Endodermal cell (in vitro differentiated cells): ENCODE measurements around the gene SUPT20HL1. TPM values are rescaled to one million over a fixed set of nuclear protein-coding genes. Genes with fewer than 3 reads are reported as not detected.
"Not testable (repeated sequence)": the region's sequence is repeated elsewhere in the genome, so short reads cannot be mapped to it uniquely, and the experiment has no call there.

Source experiments
- DNase-seq: peaks from one replicate; pipeline ENCODE4 v3.0.0-alpha.2; 2017
- H3K27ac ChIP-seq: 2 replicates; pipeline ENCODE4 v1.5.1; 2013; ENCODE audit warnings: mild to moderate bottlenecking, low read depth, low read length, moderate library complexity
- H3K27me3 ChIP-seq: 2 replicates; pipeline ENCODE4 v1.6.1; 2013; ENCODE audit warnings: mild to moderate bottlenecking, low read length, moderate library complexity; ENCODE audit not compliant: insufficient read depth, control insufficient read depth, poor library complexity, severe bottlenecking
- H3K36me3 ChIP-seq: 2 replicates; pipeline ENCODE4 v1.7.0; 2013; ENCODE audit warnings: mild to moderate bottlenecking, low read length, moderate library complexity; ENCODE audit not compliant: control insufficient read depth, insufficient read depth
- H3K4me1 ChIP-seq: one replicate; pipeline ENCODE4 v1.7.0; 2013; ENCODE audit warnings: low read length; ENCODE audit not compliant: control insufficient read depth, insufficient read depth
- H3K4me3 ChIP-seq: 2 replicates; pipeline ENCODE4 v1.5.1; 2013; ENCODE audit warnings: mild to moderate bottlenecking, low read length, moderate library complexity
- H3K9ac ChIP-seq: 2 replicates; pipeline ENCODE4 v1.6.1; 2013; ENCODE audit warnings: mild to moderate bottlenecking, low read length, moderate library complexity; ENCODE audit not compliant: poor library complexity, severe bottlenecking; ENCODE audit errors: extremely low read depth
- H3K9me3 ChIP-seq: 2 replicates; pipeline ENCODE4 v1.6.1; 2013; ENCODE audit warnings: mild to moderate bottlenecking, low read length, moderate library complexity; ENCODE audit not compliant: control insufficient read depth
- H3K27ac Mint-ChIP-seq: 2 replicates; pipeline ENCODE4 v1.8.0; 2020; ENCODE audit warnings: mixed read lengths
- H3K27me3 Mint-ChIP-seq: 2 replicates; pipeline ENCODE4 v1.8.0; 2021; ENCODE audit warnings: mild to moderate bottlenecking, mixed read lengths; ENCODE audit not compliant: insufficient read depth
- H3K36me3 Mint-ChIP-seq: 2 replicates; pipeline ENCODE4 v1.8.0; 2020; ENCODE audit warnings: low read depth, mixed read lengths
- H3K4me1 Mint-ChIP-seq: 2 replicates; pipeline ENCODE4 v1.8.0; 2020; ENCODE audit warnings: mixed read lengths
- H3K4me3 Mint-ChIP-seq: 2 replicates; pipeline ENCODE4 v1.8.0; 2020; ENCODE audit warnings: mild to moderate bottlenecking, moderate library complexity, mixed read lengths
- H3K9me3 Mint-ChIP-seq: 2 replicates; pipeline ENCODE4 v1.8.0; 2020; ENCODE audit warnings: mild to moderate bottlenecking, mixed read lengths
- CTCF ChIP-seq: fragments of 200-600 bp; sonication (generic); conservative IDR thresholded peaks from 2 replicates; pipeline ENCODE4 v1.5.0; 2021; ENCODE audit warnings: antibody characterized with exemption, mild to moderate bottlenecking
- WGBS, 2 experiments: methylation state at CpG; one replicate each; pipeline versions ENCODE4 v1.1.5 to v1.1.7; 2013; ENCODE audit warnings: missing lambda C conversion rate in 2 of 2, mixed read lengths in 1 of 2; ENCODE audit not compliant: insufficient coverage in 1 of 2, insufficient read length in 1 of 2; 5-methylcytosine and 5-hydroxymethylcytosine counted together
- total RNA-seq, 2 donors: library from RNA; stranded (reverse); fragmentation: NEBNext Ultra II Directional in 1 of 2; extraction: Animal tissue kit (Norgen Biotek cat#: 25700) in 1 of 2; gene quantifications; 2 replicates in 1 of 2; 3 replicates in 1 of 2; pipeline ENCODE4 v1.2.1, GENCODE V29; 2021

Gene SUPT20HL1
- total RNA-seq, 2 donors from 2014 or later = 0.09 TPM; not detected in 1

DNA sequence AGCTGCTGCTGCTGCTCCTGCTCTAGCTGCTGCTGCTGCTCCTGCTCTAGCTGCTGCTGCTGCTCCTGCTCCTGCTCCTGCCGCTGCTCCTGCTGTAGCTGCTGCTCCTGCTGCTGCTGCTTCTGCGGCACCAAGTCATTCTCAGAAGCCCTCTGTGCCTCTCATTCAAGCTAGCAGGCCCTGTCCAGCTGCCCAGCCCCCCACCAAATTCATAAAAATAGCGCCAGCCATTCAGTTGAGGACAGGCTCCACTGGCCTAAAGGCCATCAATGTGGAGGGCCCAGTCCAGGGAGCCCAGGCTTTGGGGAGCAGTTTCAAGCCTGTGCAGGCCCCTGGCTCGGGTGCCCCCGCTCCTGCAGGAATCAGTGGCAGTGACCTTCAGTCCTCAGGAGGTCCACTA is 3.9 kb downstream of the SUPT20HL1 start:
- no peak for DNase-seq
- Mint-ChIP-seq H3K36me3 (no peaks in the 10 kb centered on the region), H3K27me3 (peaks cover 10% of the 10 kb centered on the region), H3K9me3 (no peaks in the 10 kb centered on the region), H3K27ac (no peak overlapping the region), H3K4me3 (no peak overlapping the region), H3K4me1 (peaks cover 4% of the 10 kb centered on the region)
- Histone ChIP-seq H3K36me3 (no peaks in the 10 kb centered on the region), H3K4me3 (no peak overlapping the region), H3K27ac (no peak overlapping the region), H3K9me3 (no peaks in the 10 kb centered on the region), H3K9ac (no peak overlapping the region), H3K4me1 (no peaks in the 10 kb centered on the region), H3K27me3 (no peaks in the 10 kb centered on the region)
- WGBS, 2 experiments = 57 to 97% methylated on average over 1 to 4 of the region's 5 CpGs
- no peak for TF ChIP-seq CTCF

- no peaks in the 10 kb centered on the region for H3K36me3 Mint-ChIP-seq
- no peak overlapping the region for H3K4me3 ChIP-seq
- no peak overlapping the region for H3K9ac ChIP-seq
- no peak overlapping the region for H3K4me3 Mint-ChIP-seq
- H3K27ac Mint-ChIP-seq = no peak overlapping the region
- H3K27ac ChIP-seq = no peak overlapping the region
- H3K4me1 ChIP-seq = no peaks in the 10 kb centered on the region
- H3K27me3 ChIP-seq = peaks cover under 1% of the 10 kb centered on the region
- H3K36me3 ChIP-seq = no peaks in the 10 kb centered on the region
- TF ChIP-seq CTCF = no peak
- peaks cover 10% of the 10 kb centered on the region for H3K27me3 Mint-ChIP-seq
- no peaks in the 10 kb centered on the region for H3K9me3 ChIP-seq
- no peaks in the 10 kb centered on the region for H3K9me3 Mint-ChIP-seq
- peaks cover 4% of the 10 kb centered on the region for H3K4me1 Mint-ChIP-seq
- 92 to 95% methylated on average over 4 to 13 of the region's 14 CpGs for WGBS, 2 experiments
- no peak for DNase-seq
These were observed 4.6 kb downstream of the SUPT20HL1 start for GRCh38 chrX:24364851-24365538.

- H3K4me3 Mint-ChIP-seq, H3K9me3 ChIP-seq, H3K27ac ChIP-seq, DNase-seq, H3K36me3 Mint-ChIP-seq, H3K9me3 Mint-ChIP-seq, H3K27ac Mint-ChIP-seq, H3K9ac ChIP-seq, H3K4me3 ChIP-seq, H3K36me3 ChIP-seq, H3K4me1 ChIP-seq: not testable (repeated sequence)
- peaks cover 26% of the 10 kb centered on the region for H3K27me3 Mint-ChIP-seq
- peaks cover 19% of the 10 kb centered on the region for H3K4me1 Mint-ChIP-seq
- 90% methylated on average over 3 of the region's 4 CpGs; no CpG with 5 or more reads in 1 of the 2 experiments for WGBS, 2 experiments
- H3K27me3 ChIP-seq = peaks cover 18% of the 10 kb centered on the region
These were observed 6.4 kb downstream of the SUPT20HL1 start for GRCh38 chrX:24366762-24367400.
